SK-N-DZ (cell line): Measurements from ENCODE around the gene ANKRA2.
"Not testable (repeated sequence)": the region's sequence is repeated elsewhere in the genome, so short reads cannot be mapped to it uniquely, and the experiment has no call there.

Source experiments
- DNase-seq: peaks from one replicate; pipeline ENCODE4 v3.0.0-alpha.2; 2015; ENCODE audit warnings: low spot score

ANKRA2 gene

GRCh38 chr5:73550016-73550415, 15.4 kb downstream of the ANKRA2 start:
- DNase-seq, result no peak

GRCh38 chr5:73545403-73545779, 20.0 kb downstream of the ANKRA2 start:
- no peak for DNase-seq

DNA sequence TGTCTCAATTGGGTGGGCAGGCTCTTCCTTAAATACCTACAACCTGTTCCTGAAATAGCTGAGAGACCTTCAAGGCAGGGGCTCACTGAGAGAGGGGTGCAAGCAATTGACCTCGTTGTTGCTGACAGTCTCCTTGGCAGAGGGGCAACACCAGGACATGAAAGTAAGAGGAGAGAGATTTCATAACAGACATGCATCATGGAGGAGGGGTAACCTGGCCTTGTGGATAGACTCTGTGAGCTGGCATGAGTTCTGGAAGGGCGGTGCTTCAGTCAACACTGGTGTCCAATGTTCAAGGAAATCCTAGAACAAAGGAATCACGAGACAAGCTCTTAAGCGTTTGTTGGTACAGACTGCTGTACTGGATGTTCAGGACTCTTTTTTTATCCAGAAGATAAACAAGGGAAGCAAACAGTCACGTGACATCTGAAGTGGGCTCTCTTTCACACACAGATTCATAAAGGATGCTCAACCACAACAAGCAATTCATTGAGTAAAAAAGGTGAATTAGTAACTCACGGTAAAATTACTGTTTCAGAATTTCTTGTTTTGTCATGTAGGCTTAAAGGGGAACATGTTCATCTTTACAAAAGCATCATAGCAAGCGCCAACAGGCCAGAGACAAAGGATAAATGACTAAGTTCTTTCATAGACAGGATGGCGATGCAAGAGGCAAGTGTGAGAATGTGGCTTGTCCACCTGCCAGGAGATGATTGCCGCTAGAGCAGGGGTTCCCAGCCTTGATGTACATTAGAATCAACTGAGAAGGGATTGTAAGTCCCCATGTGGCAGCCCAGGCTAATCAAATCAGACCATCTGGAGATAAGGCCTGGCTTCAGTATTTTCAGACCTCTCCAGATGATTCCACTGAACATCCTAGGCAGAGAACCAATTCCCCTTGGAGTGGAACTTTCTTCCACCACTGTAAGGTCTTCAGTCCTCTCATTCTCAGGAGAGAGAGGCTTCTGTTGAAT, 20.7 kb downstream of the ANKRA2 start:
- DNase-seq, result peak; percentile 74

- DNase-seq, result no peak
Measured at GRCh38 chr5:73542020-73542419, 23.4 kb downstream of the ANKRA2 start.

GRCh38 chr5:73540192-73540591, 25.2 kb downstream of the ANKRA2 start:
- no peak for DNase-seq

DNA sequence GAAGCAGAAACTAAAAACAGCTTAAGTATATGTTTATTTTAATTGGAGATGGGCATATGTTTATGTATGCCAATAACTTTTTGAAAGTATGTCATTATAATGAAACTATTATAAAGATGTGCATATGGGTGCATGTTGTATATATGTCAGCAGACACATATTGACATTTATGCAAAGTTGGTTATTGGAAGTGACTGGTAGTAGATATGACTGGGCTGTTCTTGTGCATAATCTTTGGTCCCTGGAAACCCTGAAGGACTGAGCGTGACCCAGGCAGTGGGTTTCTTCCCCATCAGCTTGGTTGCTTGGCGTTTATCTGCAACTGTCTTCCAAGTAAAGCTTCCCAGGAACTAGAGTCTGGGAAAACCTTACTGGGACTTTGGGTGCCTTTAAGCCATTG, 25.7 kb downstream of the ANKRA2 start:
- no peak for DNase-seq

- DNase-seq, result no peak
Measured at GRCh38 chr5:73534971-73535370, 30.5 kb downstream of the ANKRA2 start.

GRCh38 chr5:73534011-73534644, 31.3 kb downstream of the ANKRA2 start:
- DNase-seq, result no peak

DNA sequence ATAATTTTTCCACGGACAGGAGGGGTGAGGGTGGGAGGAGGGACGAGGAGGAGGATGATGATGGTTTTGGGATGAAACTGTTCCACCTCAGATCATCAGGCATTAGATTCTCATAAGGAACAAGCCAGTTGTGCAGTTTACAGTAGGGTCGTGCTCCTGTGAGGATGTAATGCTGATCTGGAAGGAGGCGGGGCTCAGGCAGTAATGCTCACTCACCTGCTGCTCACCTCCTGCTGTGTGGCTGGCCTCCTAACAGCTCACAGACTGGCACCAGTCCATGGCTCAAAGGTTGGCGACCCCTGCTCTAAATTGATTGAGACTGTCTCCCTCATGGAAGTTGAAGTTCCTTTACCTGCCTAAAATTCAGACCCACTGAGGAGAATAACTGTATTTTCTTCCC, 33.2 kb downstream of the ANKRA2 start:
- no peak for DNase-seq

DNA sequence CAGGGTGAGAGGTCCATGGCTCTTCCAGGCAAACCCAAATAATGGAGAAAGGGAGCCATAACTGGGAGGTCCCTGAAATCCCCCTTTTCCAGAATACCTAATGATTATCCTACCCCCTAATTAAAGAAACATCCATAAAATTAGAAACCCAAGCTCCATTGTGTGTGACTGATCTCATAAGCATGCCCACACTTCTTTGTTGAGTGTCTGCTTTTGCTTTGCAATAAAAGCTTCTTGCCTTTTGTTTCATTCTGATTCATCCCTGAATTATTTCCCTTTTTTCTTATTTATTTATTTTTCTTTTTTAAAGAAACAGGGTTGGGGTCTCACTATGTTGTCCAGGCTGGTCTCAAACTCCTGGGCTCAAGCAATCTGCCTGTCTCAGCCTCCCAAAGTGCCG, 34.1 kb downstream of the ANKRA2 start:
- DNase-seq, result no peak

DNA sequence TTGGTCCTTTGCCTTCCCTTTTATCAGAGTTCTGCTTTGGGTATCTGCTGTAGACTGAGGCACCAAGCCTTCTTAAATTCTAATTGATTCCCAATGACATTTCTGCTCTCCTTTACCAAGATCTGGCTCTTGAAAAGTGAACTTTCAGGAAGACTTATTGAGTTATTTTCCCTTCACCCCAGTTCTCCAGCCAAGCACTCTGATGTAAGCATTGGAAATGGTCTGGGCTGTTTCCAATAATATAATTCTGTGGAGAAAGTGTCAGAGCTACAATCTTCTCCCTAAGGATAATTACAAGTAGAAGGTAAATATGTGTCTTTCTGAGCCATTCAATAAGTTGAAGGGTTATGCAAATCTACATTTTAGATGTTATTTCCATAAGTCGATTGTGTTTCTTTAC, 36.4 kb downstream of the ANKRA2 start:
- no peak for DNase-seq

DNA sequence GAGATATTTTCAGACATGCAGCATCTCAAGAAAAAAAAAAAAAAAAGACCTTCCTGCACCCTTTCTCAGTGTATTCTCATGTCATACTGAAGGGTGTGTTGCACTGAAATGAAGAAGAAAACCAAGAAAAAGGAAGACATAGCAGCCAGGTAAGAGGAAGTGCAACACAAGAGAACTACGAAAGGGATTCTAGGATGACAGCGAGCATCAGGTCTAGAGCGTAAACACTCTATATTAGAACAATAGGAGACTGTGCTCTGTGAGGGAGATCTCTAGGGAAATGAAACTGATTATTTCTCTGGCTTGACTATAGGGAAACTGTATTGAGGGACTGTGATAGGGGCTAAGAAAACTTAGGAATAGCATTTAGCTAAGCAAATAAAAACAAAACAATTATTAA, 37.2 kb downstream of the ANKRA2 start:
- no peak for DNase-seq

- DNase-seq, result no peak
Measured at GRCh38 chr5:73525606-73526203, 39.7 kb downstream of the ANKRA2 start.

GRCh38 chr5:73523861-73524260, 41.6 kb downstream of the ANKRA2 start:
- no peak for DNase-seq

DNA sequence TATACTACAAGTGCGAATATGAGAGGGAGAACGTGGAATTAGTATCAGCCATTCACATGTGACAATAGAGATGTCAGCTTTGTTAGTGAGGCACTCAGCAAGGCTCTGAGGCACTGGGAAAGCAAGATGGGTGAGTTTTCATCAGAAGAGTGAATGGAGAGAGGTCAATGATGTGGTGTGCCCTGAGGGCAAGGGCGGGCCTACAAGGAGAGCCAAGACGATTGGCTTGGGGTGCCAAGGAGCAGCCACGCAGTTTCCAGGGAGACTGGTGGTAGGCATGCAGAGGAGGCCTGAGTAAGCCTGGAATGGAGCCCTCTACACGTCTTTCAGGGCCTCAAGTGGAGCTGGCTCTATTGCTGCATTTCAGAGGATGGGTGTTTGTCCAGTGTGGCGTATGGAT, 42.5 kb downstream of the ANKRA2 start:
- no peak for DNase-seq

- DNase-seq, result peak; percentile 87
Measured at GRCh38 chr5:73519531-73520283, 45.7 kb downstream of the ANKRA2 start.

GRCh38 chr5:73515232-73515631, 50.2 kb downstream of the ANKRA2 start:
- no peak for DNase-seq

GRCh38 chr5:73514418-73514817, 51.0 kb downstream of the ANKRA2 start:
- no peak for DNase-seq

- DNase-seq, result no peak
Measured at GRCh38 chr5:73513996-73514395, 51.4 kb downstream of the ANKRA2 start.

GRCh38 chr5:73508521-73508920, 56.9 kb downstream of the ANKRA2 start:
- DNase-seq, result not testable (repeated sequence)

DNA sequence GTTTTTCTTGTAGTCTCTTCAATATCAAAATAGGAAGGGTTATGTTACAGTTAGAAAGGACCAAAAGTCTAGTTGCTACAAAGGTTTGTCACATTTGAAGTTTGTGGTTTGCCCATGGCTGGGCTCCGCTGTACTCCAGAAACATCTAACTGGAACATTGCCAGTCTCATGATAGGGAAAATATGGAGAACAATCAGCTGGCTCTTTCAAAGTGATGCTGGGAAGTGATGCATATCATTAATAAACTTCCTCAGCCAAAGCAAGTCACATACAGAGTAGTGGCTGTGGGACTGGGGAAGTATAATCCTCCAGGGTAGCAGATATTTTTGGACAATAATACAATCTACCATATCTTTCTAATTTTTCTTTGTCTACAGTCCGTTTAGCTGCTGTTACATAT, 58.4 kb downstream of the ANKRA2 start:
- DNase-seq, result no peak

DNA sequence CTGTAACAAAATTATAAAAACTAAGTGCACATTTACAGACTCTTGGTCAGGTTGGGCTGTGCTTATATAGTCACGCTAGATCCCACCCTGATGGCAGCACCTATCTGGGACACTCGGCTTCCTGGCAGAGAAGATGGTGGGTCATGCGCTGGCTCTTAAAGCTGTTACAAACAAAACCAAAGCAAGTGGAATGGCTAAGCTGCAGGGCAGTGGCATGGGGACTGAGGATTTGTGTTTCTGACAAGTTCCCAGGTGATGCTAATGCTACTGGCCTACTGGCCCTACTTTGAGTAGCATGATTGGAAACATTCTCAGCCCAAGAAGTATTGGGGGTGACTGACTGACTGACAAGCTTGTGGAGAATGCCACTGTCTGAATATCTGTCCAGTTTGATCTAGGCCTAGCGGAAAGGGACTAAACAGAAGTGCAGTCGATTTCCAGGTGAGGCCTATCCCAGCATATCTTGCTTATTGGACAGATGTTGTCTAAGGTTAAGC, 58.9 kb downstream of the ANKRA2 start:
- DNase-seq, result no peak
